Right lobe of liver (tissue), 6 donors: ENCODE data around the gene RPL37A. TPM values are rescaled to one million over a fixed set of nuclear protein-coding genes. Genes with fewer than 3 reads are reported as not detected.
A peak's percentile ranks its signal among the peaks of the same experiment; 100 is the strongest.

Source experiments
- ATAC-seq, 4 donors: fragments of 200-7000 bp; cut with Tn5 transposase; one replicate each; pipeline ENCODE4 v1.9.1; 2020; ENCODE audit warnings: mild to moderate bottlenecking in 4 of 4, moderate library complexity in 4 of 4
- DNase-seq, 3 donors: peaks; one replicate each; pipeline ENCODE4 v3.0.0-alpha.2; 2020
- H3K27ac ChIP-seq, 3 donors: fragments of 200-600 bp; one replicate each; pipeline ENCODE4 v1.8.0; 2022
- H3K27me3 ChIP-seq, 2 donors: fragments of 200-600 bp; one replicate each; pipeline ENCODE4 v1.8.0; 2022
- H3K36me3 ChIP-seq, 4 donors: fragments of 200-600 bp; sonication (generic) in 1 of 4; one replicate each; pipeline versions ENCODE4 v1.5.1 to v1.8.0; 2017 to 2022; ENCODE audit warnings: control low read depth in 1 of 4
- H3K4me1 ChIP-seq, 4 donors: fragments of 200-600 bp; sonication (generic) in 1 of 4; one replicate each; pipeline versions ENCODE4 v1.5.1 to v1.8.0; 2017 to 2022; ENCODE audit warnings: control low read depth in 1 of 4
- H3K4me3 ChIP-seq, 3 donors: fragments of 200-600 bp; one replicate each; pipeline ENCODE4 v1.8.0; 2022
- H3K9me3 ChIP-seq, 4 donors: fragments of 200-600 bp; sonication (generic) in 1 of 4; one replicate each; pipeline versions ENCODE4 v1.5.1 to v1.8.0; 2017 to 2022; ENCODE audit warnings: control low read depth in 1 of 4
- CTCF ChIP-seq, 4 donors: fragments of 200-600 bp in 3 of 4; fragments of 450-650 bp in 1 of 4; IDR thresholded peaks; one replicate each; pipeline versions ENCODE4 v1.5.1 to v1.8.0; 2016 to 2022; ENCODE audit warnings: antibody characterized with exemption in 4 of 4, mild to moderate bottlenecking in 2 of 4
- POLR2A ChIP-seq: fragments of 450-650 bp; IDR thresholded peaks from one replicate; pipeline ENCODE4 v1.6.1; 2017; ENCODE audit warnings: antibody characterized with exemption, mild to moderate bottlenecking
- WGBS: methylation state at CpG from one replicate; pipeline ENCODE4 v1.1.6; 2018; ENCODE audit warnings: low coverage, low lambda C conversion rate; ENCODE audit not compliant: insufficient coverage; ENCODE audit errors: missing lambda C conversion rate; 5-methylcytosine and 5-hydroxymethylcytosine counted together
- intact Hi-C, 2 donors: fragments of 100-400 bp; cut with DNase I; formaldehyde crosslinking; loops; one replicate each; pipeline versions ENCODE4 v1.11.2 to v1.14.1; 2022
- total RNA-seq, 6 experiments: library from RNA; depleted of rRNA in 2 of 6; stranded (reverse); fragments of >200 nt in 2 of 6; fragmentation: NEBNext Ultra II Directional in 3 of 6; extraction: Animal tissue kit (Norgen Biotek cat#: 25700) in 3 of 6; gene quantifications; one replicate each; pipeline versions ENCODE4 v1.1.0 to v1.2.4, GENCODE V29; 2016 to 2023
- donor health status: DM: no; HTN: yes; CAD: no.
- donor health status: DM: no; HTN: no; CAD: no.
- donor health status: DM: no; HTN: no; CAD: no.
- donor health status: DM: no; HTN: yes; CAD: no.
- donor health status: DM: no; HTN: yes; CAD: no.

The RPL37A gene
- total RNA-seq, 6 experiments from 2014 or later = 383 to 894 (median 710) TPM

- ATAC-seq (peak; percentile 75 to 87 (median 78)), DNase-seq (no peak)
- Histone ChIP-seq H3K27ac (peak overlapping the region in 2 of 3 donors; percentile 64 to 76), H3K9me3 (no peaks in the 10 kb centered on the region), H3K27me3 (no peaks in the 10 kb centered on the region), H3K36me3 (no peaks in the 10 kb centered on the region), H3K4me1 (peaks cover 0 to 30% (median 15%) of the 10 kb centered on the region in 4 donors), H3K4me3 (no peak overlapping the region)
- WGBS = 100% methylated on average over 1 of the region's 1 CpG
- intact Hi-C loops = no loop called here
- TF ChIP-seq POLR2A = no peak
- no peak for TF ChIP-seq CTCF (IDR thresholded peaks at IDR 0.05)
Measured at GRCh38 chr2:216522892-216523502, 24.4 kb downstream of the RPL37A start.

- Histone ChIP-seq H3K4me3 (no peak overlapping the region), H3K27me3 (no peaks in the 10 kb centered on the region), H3K4me1 (peaks cover 0 to 20% (median 9%) of the 10 kb centered on the region in 4 donors), H3K27ac (no peak overlapping the region), H3K9me3 (no peaks in the 10 kb centered on the region), H3K36me3 (no peaks in the 10 kb centered on the region)
- intact Hi-C loops = no loop called here
- ATAC-seq (no peak), DNase-seq (no peak)
- TF ChIP-seq CTCF (IDR thresholded peaks at IDR 0.05) (no peak), POLR2A (no peak)
- 68% methylated on average over 4 of the region's 4 CpGs for WGBS
Measured at GRCh38 chr2:216525972-216526371, 27.3 kb downstream of the RPL37A start.

- Histone ChIP-seq H3K4me1 (peaks cover 0 to 20% (median 9%) of the 10 kb centered on the region in 4 donors), H3K27me3 (no peaks in the 10 kb centered on the region), H3K4me3 (no peak overlapping the region), H3K9me3 (no peaks in the 10 kb centered on the region), H3K27ac (no peak overlapping the region), H3K36me3 (no peaks in the 10 kb centered on the region)
- no peak for ATAC-seq
- DNase-seq = no peak
- TF ChIP-seq POLR2A (no peak), CTCF (IDR thresholded peaks at IDR 0.05) (no peak)
- 88% methylated on average over 1 of the region's 1 CpG for WGBS
- intact Hi-C loops = no loop called here
Measured at GRCh38 chr2:216526939-216527338, 28.3 kb downstream of the RPL37A start.

GRCh38 chr2:216527600-216527999 lies 29.0 kb downstream of the RPL37A start:
- no peaks in the 10 kb centered on the region for H3K36me3 ChIP-seq
- intact Hi-C loops = no loop called here
- TF ChIP-seq POLR2A = no peak
- TF ChIP-seq CTCF (IDR thresholded peaks at IDR 0.05) = no peak
- no peaks in the 10 kb centered on the region for H3K27me3 ChIP-seq
- DNase-seq = no peak
- no peak for ATAC-seq
- H3K27ac ChIP-seq = no peak overlapping the region
- no peak overlapping the region for H3K4me3 ChIP-seq
- peaks cover 0 to 16% (median 7%) of the 10 kb centered on the region in 4 donors for H3K4me1 ChIP-seq
- WGBS = 83% methylated on average over 1 of the region's 1 CpG
- no peaks in the 10 kb centered on the region for H3K9me3 ChIP-seq
